22Rv1 (cell line): ENCODE measurements around the gene ACACB.
A peak's percentile ranks its signal among the peaks of the same experiment; 100 is the strongest.

ENCODE experiments used
- H3K27ac ChIP-seq: fragments of 450-650 bp; 2 replicates; pipeline ENCODE4 v1.5.1; 2017
- CTCF ChIP-seq: fragments of 450-650 bp; IDR thresholded peaks from 2 replicates; pipeline ENCODE4 v1.5.1; 2017; ENCODE audit warnings: mild to moderate bottlenecking
- ZFX ChIP-seq: fragments of 450-650 bp; IDR thresholded peaks from 2 replicates; pipeline ENCODE4 v1.6.1; 2017; ENCODE audit warnings: antibody characterized with exemption, borderline replicate concordance

Gene ACACB

GRCh38 chr12:109239691-109240090 lies 123.3 kb downstream of the ACACB start:
- H3K27ac ChIP-seq = no peak overlapping the region
- TF ChIP-seq ZFX (no peak), CTCF (no peak)

GRCh38 chr12:109240365-109240764 lies 124.0 kb downstream of the ACACB start:
- no peak overlapping the region for H3K27ac ChIP-seq
- no peak for TF ChIP-seq ZFX
- TF ChIP-seq CTCF = no peak

GRCh38 chr12:109241936-109242335 lies 125.5 kb downstream of the ACACB start:
- TF ChIP-seq CTCF = no peak
- no peak for TF ChIP-seq ZFX
- no peak overlapping the region for H3K27ac ChIP-seq

- no peak overlapping the region for H3K27ac ChIP-seq
- TF ChIP-seq CTCF (no peak), ZFX (no peak)
Observed at GRCh38 chr12:109244073-109244472, 127.7 kb downstream of the ACACB start.

- TF ChIP-seq ZFX = no peak
- no peak for TF ChIP-seq CTCF
- H3K27ac ChIP-seq = no peak overlapping the region
Observed at GRCh38 chr12:109246221-109246620, 129.8 kb downstream of the ACACB start.

- TF ChIP-seq CTCF (no peak), ZFX (no peak)
Observed at GRCh38 chr12:109247831-109248654, 131.7 kb downstream of the ACACB start.

GRCh38 chr12:109250523-109250922 lies 134.1 kb downstream of the ACACB start:
- TF ChIP-seq CTCF = no peak
- TF ChIP-seq ZFX = no peak
- H3K27ac ChIP-seq = no peak overlapping the region

More at GRCh38 chr12:109247831-109248654, 131.7 kb downstream of the ACACB start:
- peak overlapping the region; percentile 73 for H3K27ac ChIP-seq
